ENCODE measurements around the gene INO80E. TPM values are rescaled to one million over a fixed set of nuclear protein-coding genes. Genes with fewer than 3 reads are reported as not detected.
A peak's percentile ranks its signal among the peaks of the same experiment; 100 is the strongest.

The INO80E gene
- total and polyA plus RNA-seq, 4 donors, result 8.0 to 24.8 (median 17.2) TPM

- no peak overlapping the region for H3K9ac ChIP-seq (ENCODE audit: low read depth in 1 of 2, low read length in 2 of 2)
- no peak for TF ChIP-seq TAF1 (conservative IDR thresholded peaks at IDR 0.05)
- TF ChIP-seq SP1 (IDR thresholded peaks at IDR 0.05), result no peak
- peak; percentile 24 to 64 for TF ChIP-seq RAD21 (IDR thresholded peaks at IDR 0.05)
- TF ChIP-seq CTCF (IDR thresholded peaks at IDR 0.05; ENCODE audit: low read depth, low read length, missing input control), result peak; percentile 22
- TF ChIP-seq RXRA (IDR thresholded peaks at IDR 0.05), result peak in 1 of 2 donors; percentile 8
- no peak for TF ChIP-seq FOXA2 (IDR thresholded peaks at IDR 0.05)
- no peak for TF ChIP-seq HNF4G (IDR thresholded peaks at IDR 0.05)
- no peak for TF ChIP-seq HNF4A (conservative IDR thresholded peaks at IDR 0.05)
- no peak for TF ChIP-seq FOXA1 (IDR thresholded peaks at IDR 0.05)
- TF ChIP-seq NR2F2 (IDR thresholded peaks at IDR 0.05), result no peak
- H3K4me3 ChIP-seq (ENCODE audit: low read depth in 1 of 3, low read length in 3 of 3), result no peak overlapping the region
- no peak overlapping the region for H3K27ac ChIP-seq (ENCODE audit: low read depth in 1 of 2, low read length in 2 of 2)
- peak; percentile 67 for DNase-seq (ENCODE audit: low spot score)
- peaks cover 2 to 11% (median 7%) of the 10 kb centered on the region in 4 donors for H3K4me1 ChIP-seq (ENCODE audit: control insufficient read depth in 4 of 4, insufficient read depth in 4 of 4, low read length in 3 of 4)
- WGBS, result 43% methylated on average over 10 of the region's 10 CpGs
- no peaks in the 10 kb centered on the region for H3K36me3 ChIP-seq (ENCODE audit: control insufficient read depth in 4 of 4, insufficient read depth in 3 of 4, low read depth in 1 of 4, low read length in 3 of 4)
- no peaks in the 10 kb centered on the region for H3K9me3 ChIP-seq (ENCODE audit: control insufficient read depth in 4 of 4, low read length in 3 of 4)
- no peaks in the 10 kb centered on the region for H3K27me3 ChIP-seq (ENCODE audit: control insufficient read depth in 4 of 4, insufficient read depth in 4 of 4, low read length in 3 of 4)
Observed at GRCh38 chr16:30054959-30055553, 59.0 kb downstream of the INO80E start.

Other genes starting within 250 kb of the INO80E start
- gene ZG16, start 218.0 kb upstream of the INO80E start, total RNA-seq, result 1 to 10 TPM in 1 of 2 donors, under 1 TPM in 1; 0.19 to 2.7 TPM
- 1 to 10 TPM in 1 of 2 donors, under 1 TPM in 1; 0.68 to 2.8 TPM for gene ZG16, start 218.0 kb upstream of the INO80E start, polyA plus RNA-seq
- 10 to 100 TPM; 15.0 to 80.1 TPM for gene KIF22, start 205.5 kb upstream of the INO80E start, total RNA-seq
- 10 to 100 TPM; 39.9 to 58.7 TPM for gene KIF22, start 205.5 kb upstream of the INO80E start, polyA plus RNA-seq
- 100 to 1,000 TPM in 1 of 2 donors, 10 to 100 TPM in 1; 28.4 to 272 TPM for gene MAZ, start 189.7 kb upstream of the INO80E start, total RNA-seq
- 10 to 100 TPM; 16.0 to 61.7 TPM for gene MAZ, start 189.7 kb upstream of the INO80E start, polyA plus RNA-seq
- under 1 TPM; 0.09 to 0.59 TPM for gene PRRT2, start 184.0 kb upstream of the INO80E start, total RNA-seq
- gene PRRT2, start 184.0 kb upstream of the INO80E start, polyA plus RNA-seq, result under 1 TPM; 0.16 to 0.28 TPM
- gene PAGR1, start 180.1 kb upstream of the INO80E start, total RNA-seq, result 10 to 100 TPM; 11.1 to 16.9 TPM
- gene PAGR1, start 180.1 kb upstream of the INO80E start, polyA plus RNA-seq, result 10 to 100 TPM in 1 of 2 donors, 1 to 10 TPM in 1; 7.3 to 18.7 TPM
- gene MVP, start 175.8 kb upstream of the INO80E start, total RNA-seq, result 10 to 100 TPM; 30.7 to 78.4 TPM
- gene MVP, start 175.8 kb upstream of the INO80E start, polyA plus RNA-seq, result 10 to 100 TPM; 40.1 to 61.4 TPM
- gene CDIPT, start 133.0 kb upstream of the INO80E start, total RNA-seq, result 10 to 100 TPM; 31.4 to 38.7 TPM
- gene CDIPT, start 133.0 kb upstream of the INO80E start, polyA plus RNA-seq, result 100 to 1,000 TPM in 1 of 2 donors, 10 to 100 TPM in 1; 38.1 to 102 TPM
- under 1 TPM; 0.25 to 0.37 TPM for gene SEZ6L2, start 96.7 kb upstream of the INO80E start, total RNA-seq
- gene SEZ6L2, start 96.7 kb upstream of the INO80E start, polyA plus RNA-seq, result under 1 TPM; 0.24 to 0.35 TPM
- under 1 TPM in 1 of 2 donors, not detected in 1; 0.25 TPM for gene ASPHD1, start 95.8 kb upstream of the INO80E start, total RNA-seq
- gene ASPHD1, start 95.8 kb upstream of the INO80E start, polyA plus RNA-seq, result under 1 TPM in 1 of 2 donors, not detected in 1; 0.28 TPM
- 10 to 100 TPM in 1 of 2 donors, 1 to 10 TPM in 1; 3.1 to 13.1 TPM for gene KCTD13, start 70.0 kb upstream of the INO80E start, total RNA-seq
- 1 to 10 TPM; 2.7 to 4.4 TPM for gene KCTD13, start 70.0 kb upstream of the INO80E start, polyA plus RNA-seq
- 10 to 100 TPM; 25.5 to 29.6 TPM for gene TMEM219, start 34.2 kb upstream of the INO80E start, total RNA-seq
- gene TMEM219, start 34.2 kb upstream of the INO80E start, polyA plus RNA-seq, result 10 to 100 TPM; 64.1 to 75.9 TPM
- 10 to 100 TPM; 19.0 to 27.9 TPM for gene TAOK2, start 22.4 kb upstream of the INO80E start, total RNA-seq
- gene TAOK2, start 22.4 kb upstream of the INO80E start, polyA plus RNA-seq, result 10 to 100 TPM in 1 of 2 donors, 1 to 10 TPM in 1; 2.2 to 12.9 TPM
- 10 to 100 TPM in 1 of 2 donors, 1 to 10 TPM in 1; 9.2 to 10.5 TPM for gene HIRIP3, start 624 bp upstream of the INO80E start, total RNA-seq
- 1 to 10 TPM; 5.7 to 9.0 TPM for gene HIRIP3, start 624 bp upstream of the INO80E start, polyA plus RNA-seq
- gene DOC2A, start 14.8 kb downstream of the INO80E start, total RNA-seq, result under 1 TPM in 1 of 2 donors, not detected in 1; 0.17 TPM
- under 1 TPM; 0.09 to 0.22 TPM for gene DOC2A, start 14.8 kb downstream of the INO80E start, polyA plus RNA-seq
- gene C16orf92, start 27.0 kb downstream of the INO80E start, total RNA-seq, result not detected
- not detected for gene C16orf92, start 27.0 kb downstream of the INO80E start, polyA plus RNA-seq
- under 1 TPM in 1 of 2 donors, not detected in 1; 0.65 TPM for gene TLCD3B, start 35.0 kb downstream of the INO80E start, total RNA-seq
- under 1 TPM in 1 of 2 donors, not detected in 1; 0.05 TPM for gene TLCD3B, start 35.0 kb downstream of the INO80E start, polyA plus RNA-seq
- gene ALDOA, start 69.5 kb downstream of the INO80E start, total RNA-seq, result 10 to 100 TPM; 96.8 to 99.3 TPM
- gene ALDOA, start 69.5 kb downstream of the INO80E start, polyA plus RNA-seq, result 100 to 1,000 TPM; 142 to 251 TPM
- 10 to 100 TPM; 49.7 to 68.7 TPM for gene PPP4C, start 79.8 kb downstream of the INO80E start, total RNA-seq
- 10 to 100 TPM; 56.3 to 79.6 TPM for gene PPP4C, start 79.8 kb downstream of the INO80E start, polyA plus RNA-seq
- under 1 TPM; 0.09 to 0.25 TPM for gene TBX6, start 95.7 kb downstream of the INO80E start, total RNA-seq
- gene TBX6, start 95.7 kb downstream of the INO80E start, polyA plus RNA-seq, result under 1 TPM; 0.10 to 0.26 TPM
- gene YPEL3, start 100.0 kb downstream of the INO80E start, total RNA-seq, result 10 to 100 TPM; 10.5 to 42.7 TPM
- 10 to 100 TPM; 19.7 to 29.2 TPM for gene YPEL3, start 100.0 kb downstream of the INO80E start, polyA plus RNA-seq
- gene GDPD3, start 117.3 kb downstream of the INO80E start, total RNA-seq, result under 1 TPM; 0.42 to 0.67 TPM
- under 1 TPM; 0.43 to 0.71 TPM for gene GDPD3, start 117.3 kb downstream of the INO80E start, polyA plus RNA-seq
- gene MAPK3, start 127.0 kb downstream of the INO80E start, total RNA-seq, result 1 to 10 TPM; 3.7 to 8.7 TPM
- gene MAPK3, start 127.0 kb downstream of the INO80E start, polyA plus RNA-seq, result 10 to 100 TPM in 1 of 2 donors, 1 to 10 TPM in 1; 7.5 to 18.6 TPM
- 10 to 100 TPM; 12.7 to 26.7 TPM for gene CORO1A, start 187.4 kb downstream of the INO80E start, total RNA-seq
- gene CORO1A, start 187.4 kb downstream of the INO80E start, polyA plus RNA-seq, result 10 to 100 TPM in 1 of 2 donors, 1 to 10 TPM in 1; 6.0 to 16.7 TPM
- gene BOLA2B, start 197.4 kb downstream of the INO80E start, total RNA-seq, result 10 to 100 TPM; 21.2 to 79.8 TPM
- 10 to 100 TPM; 47.6 to 66.0 TPM for gene BOLA2B, start 197.4 kb downstream of the INO80E start, polyA plus RNA-seq
- gene SLX1A, start 197.6 kb downstream of the INO80E start, total RNA-seq, result 10 to 100 TPM; 37.1 to 37.9 TPM
- 10 to 100 TPM; 46.1 to 55.2 TPM for gene SLX1A, start 197.6 kb downstream of the INO80E start, polyA plus RNA-seq
- gene SULT1A3, start 203.0 kb downstream of the INO80E start, total RNA-seq, result 1 to 10 TPM; 2.8 to 9.4 TPM
- gene SULT1A3, start 203.0 kb downstream of the INO80E start, polyA plus RNA-seq, result 10 to 100 TPM; 12.6 to 13.8 TPM

Data from liver (tissue), 9 donors.